ENCODE data around the gene FKBP2.

Gene FKBP2

GRCh38 chr11:64285885-64286800, 45.2 kb downstream of the FKBP2 start:
- DNase-seq, result no peak

- no peak for DNase-seq
Measured at GRCh38 chr11:64286801-64287159, 45.9 kb downstream of the FKBP2 start.

GRCh38 chr11:64287676-64288352, 46.9 kb downstream of the FKBP2 start:
- no peak for DNase-seq

- DNase-seq, result no peak
Measured at GRCh38 chr11:64288353-64288750, 47.5 kb downstream of the FKBP2 start.

GRCh38 chr11:64289002-64289564, 48.2 kb downstream of the FKBP2 start:
- no peak for DNase-seq

GRCh38 chr11:64290352-64291261, 49.7 kb downstream of the FKBP2 start:
- DNase-seq, result no peak

- no peak for DNase-seq
Measured at GRCh38 chr11:64291262-64291751, 50.4 kb downstream of the FKBP2 start, which contains the start of gene KCNK4. Gene KCNK4, plus strand, starts transcription at chr11:64291302. Its CDS starts 1,717 bp downstream, at chr11:64293019.

GRCh38 chr11:64291752-64292459, 51.0 kb downstream of the FKBP2 start:
- no peak for DNase-seq

- DNase-seq, result no peak
Measured at GRCh38 chr11:64292460-64293254, 51.8 kb downstream of the FKBP2 start.
